ENCODE results near the gene EGR1.

The EGR1 gene

GRCh38 chr5:138514021-138514420 lies 48.7 kb downstream of the EGR1 start:
- DNase-seq (ENCODE audit: low read depth) = no peak
- no peak overlapping the region for H3K4me3 ChIP-seq (ENCODE audit: low read depth, low read length)
- TF ChIP-seq CTCF (IDR thresholded peaks at IDR 0.05; ENCODE audit: low read depth, low read length, missing control alignments) = no peak

GRCh38 chr5:138515556-138516245 lies 50.4 kb downstream of the EGR1 start:
- TF ChIP-seq CTCF (IDR thresholded peaks at IDR 0.05; ENCODE audit: low read depth, low read length, missing control alignments) = no peak
- no peak for DNase-seq (ENCODE audit: low read depth)
- H3K4me3 ChIP-seq (ENCODE audit: low read depth, low read length) = no peak overlapping the region

- no peak for DNase-seq (ENCODE audit: low read depth)
- H3K4me3 ChIP-seq (ENCODE audit: low read depth, low read length) = no peak overlapping the region
- no peak for TF ChIP-seq CTCF (IDR thresholded peaks at IDR 0.05; ENCODE audit: low read depth, low read length, missing control alignments)
These were observed 52.2 kb downstream of the EGR1 start for GRCh38 chr5:138517437-138517836.
